GM18511 (cell line): ENCODE measurements around the gene KIFC3.
"Not testable (repeated sequence)": the region's sequence is repeated elsewhere in the genome, so short reads cannot be mapped to it uniquely, and the experiment has no call there.

Experiments used
- ATAC-seq: cut with Tn5 transposase; IDR thresholded peaks from one replicate; pipeline ENCODE4 v1.9.1; 2021; ENCODE audit warnings: mild to moderate bottlenecking, moderate library complexity; ENCODE audit not compliant: unreplicated experiment

KIFC3 gene

DNA sequence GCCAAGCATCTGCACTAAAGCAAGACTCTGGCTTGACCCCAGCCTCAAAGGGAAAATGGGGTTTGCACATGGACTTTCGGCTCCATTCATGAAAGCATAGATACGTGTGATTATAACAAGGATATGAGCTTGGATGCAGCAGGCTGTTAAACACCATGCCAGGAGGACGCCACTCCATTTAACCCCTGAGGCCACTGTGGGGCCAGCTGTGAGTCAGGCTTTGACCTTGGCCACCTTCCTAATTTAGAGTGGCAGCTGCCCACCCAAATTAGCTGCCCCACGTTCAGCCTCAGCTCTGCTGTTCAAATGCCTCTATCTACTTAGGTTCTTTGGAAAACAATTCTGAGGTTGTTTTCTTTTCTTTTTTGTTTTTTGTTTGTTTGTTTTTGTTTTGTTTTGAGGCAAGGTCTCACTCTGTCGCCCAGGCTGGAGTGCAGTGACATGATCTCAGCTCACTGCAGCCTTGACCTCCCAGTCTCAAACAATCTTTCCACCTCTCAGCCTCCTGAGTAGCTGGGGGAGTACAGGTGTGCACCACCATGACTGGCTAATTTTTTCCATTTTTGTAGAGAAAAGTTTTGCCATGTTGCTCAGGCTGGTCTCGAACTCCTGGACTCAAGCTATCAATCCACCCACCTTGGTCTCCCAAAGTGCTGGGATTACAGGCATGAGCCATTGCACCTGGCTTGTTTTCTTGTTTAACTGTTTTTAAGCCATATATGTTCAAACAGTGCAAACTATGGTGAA, 23.2 kb upstream of the KIFC3 start:
- no peak for ATAC-seq

DNA sequence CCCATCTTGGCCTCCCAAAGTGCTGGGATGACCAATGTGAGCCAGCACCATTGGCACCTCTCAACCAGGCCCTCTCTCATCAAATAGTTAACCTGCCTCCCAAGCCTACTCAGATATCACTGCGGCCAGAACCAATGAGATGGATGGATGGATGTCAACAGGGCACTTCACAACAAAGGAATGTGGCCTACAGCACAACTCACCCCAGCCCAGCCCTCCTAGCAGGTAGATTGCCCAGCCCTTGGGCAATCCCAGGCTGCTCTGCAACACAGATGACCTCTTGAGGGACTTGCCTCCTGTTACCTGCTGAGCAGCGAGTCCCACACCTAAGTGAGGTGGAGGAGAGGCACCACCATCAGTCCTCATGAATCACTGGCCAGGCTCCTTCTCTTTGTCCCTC, 22.6 kb upstream of the KIFC3 start:
- ATAC-seq: no peak

DNA sequence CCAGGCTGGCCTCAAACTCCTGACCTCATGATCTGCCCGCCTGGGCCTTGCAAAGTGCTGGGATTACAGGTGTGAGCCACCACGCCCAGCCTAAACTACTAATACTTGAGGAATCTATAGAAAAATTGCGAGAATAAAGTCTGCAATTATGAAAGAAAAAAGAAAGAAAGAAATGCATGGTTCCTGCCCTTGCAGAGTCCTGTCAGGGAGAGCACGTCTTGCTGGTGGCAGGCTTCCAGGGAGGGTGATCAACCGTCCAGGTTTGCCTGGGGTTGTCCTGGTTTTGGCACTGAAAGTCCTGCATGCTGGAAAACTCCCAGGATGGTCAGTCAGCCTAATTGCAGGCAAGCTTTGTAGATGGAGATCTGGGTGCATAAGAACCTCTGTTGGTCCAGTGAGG, 21.5 kb upstream of the KIFC3 start:
- ATAC-seq: no peak

DNA sequence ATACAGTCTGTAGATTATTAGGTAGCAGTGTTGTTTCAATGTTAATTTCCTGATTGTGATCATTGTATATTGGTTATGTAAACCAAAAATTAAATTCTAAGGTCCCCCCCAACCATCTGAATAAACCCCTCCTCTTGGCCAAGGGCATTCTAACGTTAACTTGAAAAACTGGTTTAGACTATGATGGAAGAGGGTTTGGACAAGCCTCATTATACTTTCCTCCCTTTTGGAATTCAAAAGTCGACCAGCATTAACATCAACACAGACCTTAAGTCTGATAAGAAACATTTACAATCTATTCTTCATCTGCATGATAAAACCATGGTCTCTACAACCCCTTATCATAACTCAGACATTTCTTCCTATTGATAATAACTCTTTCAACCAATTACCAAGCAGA, 20.6 kb upstream of the KIFC3 start:
- no peak for ATAC-seq

DNA sequence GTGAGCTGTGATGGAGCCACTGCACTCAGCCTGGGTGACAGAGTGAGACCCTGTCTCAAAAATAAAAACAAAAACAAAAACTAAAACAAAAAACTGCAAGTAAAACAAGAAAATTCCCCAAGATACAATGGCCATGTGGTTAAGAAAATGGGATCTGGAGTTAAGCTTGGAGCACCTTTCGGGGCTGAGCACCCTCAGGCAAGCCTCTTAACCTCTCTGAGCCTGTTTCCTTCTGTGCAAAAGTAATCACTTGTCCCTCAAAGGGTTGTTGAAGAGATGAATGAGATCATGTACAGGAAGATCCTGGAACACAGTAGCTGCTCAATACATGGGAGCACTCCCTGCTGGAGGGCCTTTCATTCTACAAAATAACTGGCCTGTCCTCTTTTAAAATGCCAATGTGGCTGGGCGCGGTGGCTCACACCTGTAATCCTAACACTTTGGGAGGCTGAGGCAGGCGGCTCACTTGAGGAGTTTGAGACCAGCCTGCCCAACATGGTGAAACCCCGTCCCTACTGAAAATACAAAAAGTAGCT, 19.8 kb upstream of the KIFC3 start:
- no peak for ATAC-seq

DNA sequence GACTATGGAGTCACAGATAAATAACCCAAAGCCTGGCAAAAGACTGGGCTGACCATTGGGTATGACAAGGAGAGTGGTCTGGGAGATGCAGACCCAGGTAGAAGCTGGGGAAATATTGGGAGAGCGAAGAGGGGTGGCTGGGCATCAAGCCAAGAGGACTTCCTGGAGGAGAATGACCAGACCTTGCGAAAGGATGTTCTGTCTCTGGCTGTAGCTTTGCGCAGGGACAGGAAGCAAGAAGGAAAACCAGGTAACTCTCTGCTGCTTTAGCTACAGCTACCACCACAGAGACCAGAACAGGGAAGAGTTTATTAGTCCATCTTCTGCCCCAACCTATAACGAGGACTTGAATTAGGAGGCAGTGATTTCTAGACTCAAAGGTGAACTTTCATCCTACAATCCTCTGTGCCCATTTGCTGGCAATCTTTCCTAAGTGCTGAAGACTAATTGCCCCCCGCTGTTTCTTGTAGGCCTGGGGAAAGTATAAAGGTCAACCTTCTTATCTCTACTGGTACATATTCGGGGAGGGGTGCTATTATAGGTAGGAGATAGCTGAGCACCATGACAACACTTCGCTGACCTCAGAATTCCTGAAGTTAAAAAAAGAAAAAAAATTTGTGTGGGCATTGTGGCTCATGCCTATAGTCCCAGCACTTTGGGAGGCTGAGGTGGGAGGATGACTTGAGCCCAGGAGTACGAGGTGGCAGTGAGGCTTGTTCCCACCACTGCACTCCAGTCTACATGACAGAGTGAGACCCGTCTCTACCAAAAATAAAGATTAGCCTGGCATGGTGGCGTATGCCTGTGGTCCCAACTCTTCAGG, 19.1 kb upstream of the KIFC3 start:
- no peak for ATAC-seq

DNA sequence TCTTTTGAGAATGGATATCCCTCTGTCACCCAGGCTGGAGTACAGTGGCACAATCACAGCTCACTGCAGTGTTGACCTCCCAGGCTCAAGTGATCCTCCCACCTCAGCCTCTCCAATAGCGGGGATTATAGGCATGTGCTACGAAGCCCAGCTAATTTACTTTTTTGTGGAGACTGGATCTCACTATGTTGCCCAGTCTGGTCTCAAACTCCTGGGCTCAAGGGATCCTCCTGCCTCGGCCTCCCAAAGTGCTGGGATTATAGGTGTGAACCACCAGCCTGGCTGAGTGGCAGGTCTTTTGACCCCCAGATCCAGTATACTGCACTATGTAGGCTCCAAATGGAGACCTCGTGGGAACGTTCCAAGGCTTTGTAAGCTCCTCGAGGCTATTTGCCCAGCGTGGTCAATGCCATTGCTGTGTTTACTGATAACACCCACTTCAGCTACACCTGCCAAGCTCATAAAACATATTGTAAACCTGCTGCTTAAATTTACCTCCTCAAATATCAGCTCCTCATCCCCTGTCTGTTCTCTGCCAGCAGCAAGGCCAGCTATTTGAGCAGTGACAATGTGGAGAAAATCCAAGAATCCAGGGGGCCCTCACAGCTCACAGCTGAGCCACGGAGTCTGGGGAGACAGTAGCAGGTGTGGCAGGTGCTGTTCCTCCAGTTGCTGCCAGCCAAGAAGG, 16.2 kb upstream of the KIFC3 start:
- ATAC-seq: no peak

DNA sequence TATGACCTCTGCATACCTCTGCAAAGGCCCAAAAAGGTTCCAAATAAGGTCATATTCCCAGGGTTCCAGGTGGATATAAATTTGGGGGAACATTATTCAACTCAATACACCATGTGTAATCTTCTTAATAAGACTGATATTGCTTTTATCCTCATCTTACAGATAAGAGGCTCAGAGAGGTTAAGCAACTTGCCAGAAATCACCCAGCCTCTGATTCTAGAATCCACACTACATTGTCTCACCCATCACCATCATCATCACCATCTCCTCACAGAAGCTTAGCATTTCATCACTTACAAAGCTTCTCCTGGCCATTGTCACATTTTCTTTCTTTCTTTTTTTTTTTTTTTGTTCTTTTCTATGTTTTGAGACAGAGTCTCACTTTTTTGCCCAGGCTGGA, 15.4 kb upstream of the KIFC3 start:
- ATAC-seq: no peak

DNA sequence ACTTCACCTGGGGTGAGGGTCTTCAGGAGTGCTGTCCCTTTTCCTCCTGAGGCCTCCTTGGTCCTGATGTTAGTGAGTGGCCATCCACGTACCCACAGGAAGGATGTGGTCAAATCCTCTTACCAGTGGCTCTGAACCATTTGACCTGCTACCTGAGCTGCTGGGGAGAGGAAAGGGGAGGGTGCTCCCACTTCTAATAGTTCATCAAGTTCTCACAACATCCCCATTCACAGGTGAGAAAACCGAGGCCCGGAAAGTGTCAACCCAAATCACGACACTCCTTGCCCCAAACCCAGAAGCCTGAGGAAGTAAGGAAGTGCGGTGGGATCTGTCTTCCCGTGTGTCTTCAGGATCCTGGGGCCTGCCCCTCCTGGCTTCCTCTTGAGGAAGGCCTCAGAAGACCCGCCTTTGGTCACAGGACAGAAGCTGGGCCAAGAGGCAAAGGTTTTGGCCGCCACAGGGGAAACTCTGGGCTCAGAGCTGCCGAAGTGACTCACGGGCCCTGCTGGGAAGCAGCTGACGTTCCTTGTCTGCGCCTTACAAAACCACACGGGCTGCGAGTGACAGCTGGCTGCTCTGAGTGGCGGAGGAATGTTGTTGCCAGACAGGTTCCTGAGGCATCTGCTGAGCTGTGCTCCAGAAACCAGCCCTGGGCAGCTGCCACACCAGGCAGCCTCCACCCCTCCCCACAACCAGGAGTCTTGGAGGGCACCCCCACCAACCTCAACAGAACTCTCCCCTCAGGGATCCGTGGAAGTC, 13.9 kb upstream of the KIFC3 start:
- ATAC-seq: no peak

DNA sequence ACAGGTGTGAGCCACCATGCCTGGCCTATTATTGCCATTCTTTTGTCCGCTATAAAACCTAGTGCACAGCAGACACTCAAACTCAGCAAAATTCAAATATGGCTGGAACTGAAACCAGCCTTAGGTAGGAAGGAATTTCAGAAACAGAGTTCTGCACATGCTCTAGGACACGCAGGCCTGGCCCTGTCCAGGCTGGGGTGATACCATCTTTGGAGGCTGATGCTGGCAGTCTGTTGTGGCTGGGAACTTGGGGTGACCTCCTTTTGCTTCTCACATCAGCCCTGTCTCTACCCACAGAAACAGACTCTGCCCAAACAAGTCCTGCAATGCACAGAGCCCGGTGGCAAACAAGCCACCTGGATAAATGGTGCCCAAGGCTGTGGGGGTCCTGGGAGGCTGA, 12.6 kb upstream of the KIFC3 start:
- ATAC-seq: no peak

DNA sequence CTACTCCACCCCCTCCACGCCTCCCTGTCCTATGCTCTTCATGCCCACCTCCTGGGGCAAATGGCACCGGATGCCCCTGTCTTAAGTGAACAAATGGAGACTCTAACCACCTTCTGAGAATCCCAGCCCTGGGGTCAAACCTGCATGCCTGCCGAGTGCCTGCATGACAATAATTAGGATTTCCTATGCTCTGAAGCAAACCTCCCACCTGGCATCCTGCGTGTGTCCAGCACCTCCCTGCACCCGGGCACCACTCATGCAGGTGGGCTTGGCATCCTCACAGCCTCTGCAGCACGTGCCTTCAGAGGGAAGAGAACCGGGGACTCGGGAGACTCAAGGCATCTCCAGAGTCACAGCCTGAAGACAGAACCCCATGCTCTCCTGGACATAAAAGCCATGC, 11.2 kb upstream of the KIFC3 start:
- ATAC-seq: no peak

DNA sequence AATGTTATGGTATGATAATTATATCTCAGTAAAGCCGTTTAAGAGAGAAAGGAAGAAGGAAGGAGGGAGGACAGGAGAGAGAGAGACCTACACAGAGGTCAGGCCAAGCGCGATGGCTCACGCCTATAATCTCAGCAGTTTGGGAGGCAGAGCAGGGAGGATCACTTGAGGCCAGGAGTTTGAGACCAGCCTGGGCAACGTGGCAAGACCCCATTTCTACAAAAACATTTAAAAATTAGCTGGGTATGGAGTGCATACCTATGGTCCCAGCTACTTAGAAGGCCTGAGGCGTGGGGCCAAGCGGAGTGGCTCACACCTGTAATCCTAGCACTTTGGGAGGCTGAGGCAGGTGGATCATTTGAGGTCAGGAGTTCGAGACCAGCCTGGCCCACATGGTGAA, 9.0 kb upstream of the KIFC3 start:
- ATAC-seq: not testable (repeated sequence)

DNA sequence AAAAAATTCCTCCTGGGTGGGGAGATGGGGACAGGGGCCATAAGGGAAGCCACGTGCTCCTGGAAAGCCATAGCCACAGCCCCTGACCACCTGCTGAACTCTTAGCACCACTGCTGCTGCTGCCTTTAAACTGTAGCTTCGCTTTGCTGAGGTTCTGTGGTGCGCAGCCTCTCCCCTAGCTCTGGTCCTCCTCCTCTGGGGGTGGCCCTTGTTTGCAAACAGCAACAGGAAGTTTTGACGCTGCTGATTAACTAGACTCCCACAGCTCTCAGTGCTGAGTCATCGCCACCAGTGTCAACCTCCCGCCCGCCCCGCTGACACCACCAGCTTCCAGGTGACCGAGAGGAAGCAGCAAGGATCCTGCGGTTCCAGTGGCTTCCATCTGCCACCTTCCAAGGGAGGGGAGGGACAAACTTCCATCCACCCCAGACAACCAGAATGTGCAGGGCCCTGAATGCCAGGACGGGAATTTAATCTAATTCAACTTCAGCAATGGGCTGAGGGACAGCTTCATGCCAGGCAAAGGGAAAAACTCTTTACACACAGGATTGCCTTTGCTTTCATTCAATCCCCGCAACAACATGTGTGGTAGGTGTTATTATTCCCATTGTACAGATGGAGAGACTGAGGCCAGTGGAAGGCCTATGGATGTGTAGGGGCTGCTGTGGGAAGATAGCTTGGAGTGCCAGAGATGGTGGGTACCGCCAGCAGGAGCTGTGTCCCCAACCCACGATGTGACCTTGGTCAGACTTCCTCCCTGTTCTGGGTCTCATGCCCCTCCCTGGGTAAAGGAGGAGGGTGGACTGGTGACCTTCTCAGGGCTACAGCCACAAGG, 8.1 kb upstream of the KIFC3 start:
- ATAC-seq: peak; percentile 100

DNA sequence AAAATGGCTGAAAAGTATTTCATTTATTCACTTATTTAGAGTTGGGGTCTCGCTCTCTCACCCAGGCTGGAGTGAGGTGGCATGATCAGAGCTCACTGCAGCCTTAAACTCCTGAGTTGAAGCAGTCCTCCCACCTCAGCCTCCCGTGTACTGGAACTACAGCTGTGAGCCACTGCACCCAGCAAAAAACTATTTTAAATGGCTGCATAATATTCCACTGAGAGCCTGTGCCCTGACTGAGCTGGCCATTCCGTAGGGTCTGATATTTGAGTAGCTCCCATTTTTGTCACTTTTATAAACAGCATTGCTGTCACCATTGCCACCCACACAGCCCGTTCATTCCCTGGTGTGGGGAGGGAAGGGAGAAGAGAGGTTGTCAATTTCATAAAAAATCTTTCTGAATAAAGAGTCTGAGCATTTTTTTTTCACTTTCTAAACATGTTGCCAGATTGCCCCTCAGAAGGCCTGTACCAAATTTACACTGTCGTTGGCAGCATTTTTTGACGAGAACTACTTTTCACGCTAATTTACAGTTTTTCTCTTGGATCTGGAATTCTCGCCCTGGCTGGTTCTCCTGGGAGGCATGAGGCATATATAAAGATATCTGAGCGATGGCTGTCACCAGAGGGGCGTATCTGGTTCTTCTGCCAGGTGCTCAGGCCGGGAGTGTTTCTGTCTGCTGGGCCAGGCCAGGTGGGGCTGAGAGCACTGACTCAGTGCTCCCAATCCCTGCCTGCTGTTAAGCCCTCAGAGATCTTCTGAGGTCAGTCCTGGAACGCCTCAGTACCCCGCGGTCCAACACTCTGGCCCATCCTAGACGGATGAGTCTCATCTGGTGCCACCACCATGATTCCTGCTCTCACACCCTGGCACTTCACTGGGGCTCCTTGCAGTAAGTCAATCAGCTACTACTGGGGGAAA, 7.2 kb upstream of the KIFC3 start:
- ATAC-seq: peak; percentile 33

DNA sequence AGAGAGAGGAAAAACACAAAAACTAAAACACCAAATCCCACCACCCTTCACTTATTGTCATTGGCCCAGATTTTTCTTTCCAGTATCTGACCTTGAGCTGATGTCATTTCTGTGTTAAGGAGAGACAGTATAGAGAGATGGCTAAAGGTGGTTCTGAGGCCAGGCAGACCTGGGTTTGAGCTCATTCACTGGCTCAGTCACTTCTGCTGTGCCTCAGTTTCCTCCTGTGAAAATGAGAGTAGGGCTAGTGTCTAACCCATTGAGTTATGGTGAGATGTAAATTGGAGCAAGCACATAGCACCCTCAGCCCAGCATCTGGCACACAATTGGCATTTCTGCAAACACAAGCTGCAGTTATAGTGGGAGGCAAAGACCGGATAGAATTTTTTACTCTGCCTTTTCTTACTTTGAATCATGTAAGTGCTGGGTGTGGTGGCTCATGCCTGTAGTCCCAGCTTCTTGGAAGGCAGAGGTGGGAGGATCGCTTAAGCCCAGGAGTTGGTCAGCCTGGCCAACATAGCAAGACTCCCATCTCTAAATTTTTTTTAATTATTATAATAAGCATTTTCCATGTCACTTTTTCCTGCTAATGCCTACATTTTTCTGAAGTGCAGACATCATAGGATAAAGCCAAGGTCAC, 6.4 kb upstream of the KIFC3 start:
- ATAC-seq: no peak

DNA sequence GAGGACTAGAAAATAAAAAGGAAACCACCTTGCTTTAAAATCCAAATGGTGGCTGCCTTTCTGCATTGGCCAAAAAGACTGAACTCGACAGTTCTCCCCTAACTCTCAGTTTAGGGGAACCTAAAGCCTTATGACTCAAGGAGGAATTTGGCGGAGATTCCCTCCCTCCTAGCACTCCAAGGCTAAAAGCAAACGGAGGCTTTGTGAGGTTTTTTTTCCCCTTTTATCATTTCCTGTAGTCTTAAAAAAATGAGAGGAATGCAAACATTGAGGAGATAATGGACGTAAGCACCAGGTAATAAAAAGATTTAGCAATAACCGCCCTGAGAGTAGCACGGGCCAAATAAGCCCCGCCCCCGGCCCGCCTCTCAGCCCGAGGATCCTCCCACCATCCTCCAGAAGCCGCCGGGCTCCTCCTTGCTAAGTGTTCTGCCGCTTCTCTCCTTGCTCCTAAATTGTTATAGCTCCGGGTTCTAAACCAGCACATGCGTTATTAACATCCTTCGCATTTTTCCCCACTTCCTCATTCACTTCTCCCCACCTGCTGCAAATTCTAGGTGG, 5.8 kb upstream of the KIFC3 start:
- ATAC-seq: no peak

DNA sequence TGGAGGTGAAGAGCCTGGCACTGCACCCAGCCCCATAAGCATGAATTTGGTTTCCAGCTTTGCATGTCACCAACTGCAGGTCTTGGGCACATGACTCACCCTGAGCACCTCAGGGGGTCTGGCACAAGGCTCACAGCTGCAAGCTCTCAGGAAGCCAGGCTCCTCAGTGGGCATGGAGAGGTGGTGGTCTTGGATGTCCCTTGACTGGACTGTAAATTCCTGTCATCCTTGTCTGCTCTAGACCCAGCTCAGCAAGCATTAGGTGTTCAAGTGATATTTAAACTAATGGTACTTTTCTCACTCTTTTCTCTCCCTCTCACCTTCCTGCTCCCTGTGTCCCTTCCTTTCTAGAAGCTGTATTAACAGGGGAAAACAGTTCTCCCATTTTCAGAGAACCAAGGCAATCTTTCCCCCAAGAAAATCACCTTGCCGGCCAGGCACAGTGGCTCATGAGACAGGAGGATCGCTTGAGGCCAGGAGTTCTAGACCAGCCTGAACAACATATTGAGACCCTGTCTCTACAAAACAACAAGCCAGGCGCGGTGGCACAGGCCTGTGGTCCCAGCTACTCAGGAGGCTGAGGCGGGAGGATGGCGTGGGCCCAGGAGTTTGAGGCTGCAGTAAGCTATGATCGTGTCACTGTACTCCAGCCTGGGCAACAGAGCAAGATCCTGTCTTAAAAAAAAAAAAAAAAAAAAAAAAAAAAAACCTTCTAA, 5.1 kb upstream of the KIFC3 start:
- ATAC-seq: no peak
